ENCODE results near the gene DNM2.
"Not testable (repeated sequence)": the region's sequence is repeated elsewhere in the genome, so short reads cannot be mapped to it uniquely, and the experiment has no call there.

DNM2 gene

GRCh38 chr19:10839114-10840050 lies 121.5 kb downstream of the DNM2 start:
- DNase-seq, result no peak

GRCh38 chr19:10842788-10843187 lies 124.9 kb downstream of the DNM2 start:
- no peak for DNase-seq

GRCh38 chr19:10846500-10847202 lies 128.8 kb downstream of the DNM2 start:
- no peak for DNase-seq

GRCh38 chr19:10848230-10848856 lies 130.5 kb downstream of the DNM2 start, which contains the start of gene C19orf38:
Gene C19orf38, plus strand, starts transcription at chr19:10848415. Its CDS starts 94 bp downstream, at chr19:10848509.
- DNase-seq, result no peak

- DNase-seq, result no peak
Measured at GRCh38 chr19:10850631-10851030, 132.8 kb downstream of the DNM2 start.

GRCh38 chr19:10852098-10852800 lies 134.4 kb downstream of the DNM2 start:
- DNase-seq, result no peak

GRCh38 chr19:10852941-10853340 lies 135.1 kb downstream of the DNM2 start:
- no peak for DNase-seq

- DNase-seq, result no peak
Measured at GRCh38 chr19:10854350-10855089, 136.6 kb downstream of the DNM2 start.

- peak; percentile 42 for DNase-seq
Measured at GRCh38 chr19:10855879-10856522, 138.1 kb downstream of the DNM2 start.

GRCh38 chr19:10856899-10857298 lies 139.0 kb downstream of the DNM2 start:
- DNase-seq, result not testable (repeated sequence)

GRCh38 chr19:10858204-10858828 lies 140.4 kb downstream of the DNM2 start:
- peak; percentile 44 for DNase-seq

GRCh38 chr19:10861103-10861651 lies 143.3 kb downstream of the DNM2 start:
- peak; percentile 59 for DNase-seq

- no peak for DNase-seq
Measured at GRCh38 chr19:10862561-10863106, 144.8 kb downstream of the DNM2 start.

- DNase-seq, result no peak
Measured at GRCh38 chr19:10863107-10863717, 145.3 kb downstream of the DNM2 start.

GRCh38 chr19:10864538-10864899 lies 146.6 kb downstream of the DNM2 start:
- peak; percentile 83 for DNase-seq

GRCh38 chr19:10866495-10866894 lies 148.6 kb downstream of the DNM2 start:
- no peak for DNase-seq

GRCh38 chr19:10868872-10869547 lies 151.1 kb downstream of the DNM2 start:
- no peak for DNase-seq

- not testable (repeated sequence) for DNase-seq
Measured at GRCh38 chr19:10869872-10870311, 152.0 kb downstream of the DNM2 start.

GRCh38 chr19:10870501-10870954 lies 152.6 kb downstream of the DNM2 start:
- DNase-seq, result no peak

Measured in NCI-H69 (cell line).